Activated naive CD4-positive, alpha-beta T cell treated with Interleukin-2 at 50 U/mL for 16 hours (primary cell): Measurements from ENCODE around the gene F12.

ENCODE experiments used
- DNase-seq: peaks from one replicate; pipeline ENCODE4 v3.0.0-alpha.2; 2020

Gene F12

DNA sequence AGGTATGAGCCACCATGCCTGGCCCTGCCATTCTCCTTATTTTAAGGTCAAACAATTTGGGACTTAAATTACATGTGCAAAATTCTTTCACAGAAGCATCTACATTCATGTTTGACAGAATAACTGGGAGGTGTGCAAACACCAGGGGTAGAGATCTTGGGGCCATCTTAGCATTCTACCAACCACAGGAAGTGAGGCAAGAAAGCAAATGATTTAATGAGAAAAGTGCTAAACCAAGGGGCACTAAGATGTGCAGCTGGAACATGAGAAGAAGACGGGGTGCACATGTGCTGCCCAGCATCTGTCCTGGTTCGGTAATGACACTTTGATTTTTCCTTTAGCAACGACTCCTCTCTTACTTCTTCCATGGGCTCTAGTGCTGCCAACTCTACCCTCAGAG lies 1.2 kb upstream of the F12 start:
- no peak for DNase-seq

DNA sequence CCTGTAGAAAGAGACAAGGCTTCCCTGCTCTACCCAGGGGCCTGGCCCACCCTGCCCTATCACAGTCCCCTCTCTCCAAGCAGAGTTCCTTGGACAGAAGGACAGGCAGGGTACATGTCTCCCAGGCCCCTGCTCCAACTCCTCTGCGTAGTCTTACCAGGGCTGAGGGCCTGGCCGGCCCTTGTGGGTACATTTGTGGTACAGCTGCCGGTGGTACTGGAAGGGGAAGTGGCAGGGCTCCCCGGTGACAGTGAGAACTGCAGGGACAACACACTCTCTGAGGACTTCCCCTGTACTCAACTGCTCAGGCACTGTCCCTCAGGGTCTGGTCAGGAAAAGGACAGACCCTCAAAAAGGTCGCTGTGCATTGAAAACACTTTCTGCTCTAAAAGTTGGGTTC lies 3.6 kb downstream of the F12 start:
- no peak for DNase-seq

- DNase-seq, result no peak
Measured at GRCh38 chr5:177405312-177405711, 4.1 kb downstream of the F12 start.

DNA sequence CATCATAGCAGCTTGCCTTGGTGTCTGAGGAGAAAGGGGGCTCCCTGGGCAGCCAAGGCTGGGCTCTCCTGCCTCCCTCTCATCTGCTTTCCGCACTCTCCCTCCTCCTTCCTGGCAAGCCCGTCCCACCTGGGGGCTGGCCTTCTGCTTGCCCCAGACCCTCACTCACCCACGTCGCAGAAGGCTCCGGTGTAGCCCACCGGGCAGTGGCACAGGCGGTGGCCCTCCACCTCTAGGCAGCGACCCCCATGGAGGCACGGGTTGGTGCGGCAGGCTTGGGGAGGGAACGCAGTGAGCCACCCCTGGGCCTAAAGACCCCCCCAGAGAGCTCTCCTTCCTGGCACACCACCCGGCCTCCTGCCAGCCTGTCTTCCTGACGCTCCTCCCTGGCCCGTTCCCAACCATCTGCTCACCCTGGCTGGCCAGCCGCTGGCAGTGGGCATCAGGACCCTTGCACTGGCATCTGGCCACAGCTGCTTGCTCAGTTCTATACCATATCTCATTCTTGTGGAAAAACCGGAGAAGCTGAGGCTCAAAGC lies 4.7 kb downstream of the F12 start:
- DNase-seq, result no peak

DNA sequence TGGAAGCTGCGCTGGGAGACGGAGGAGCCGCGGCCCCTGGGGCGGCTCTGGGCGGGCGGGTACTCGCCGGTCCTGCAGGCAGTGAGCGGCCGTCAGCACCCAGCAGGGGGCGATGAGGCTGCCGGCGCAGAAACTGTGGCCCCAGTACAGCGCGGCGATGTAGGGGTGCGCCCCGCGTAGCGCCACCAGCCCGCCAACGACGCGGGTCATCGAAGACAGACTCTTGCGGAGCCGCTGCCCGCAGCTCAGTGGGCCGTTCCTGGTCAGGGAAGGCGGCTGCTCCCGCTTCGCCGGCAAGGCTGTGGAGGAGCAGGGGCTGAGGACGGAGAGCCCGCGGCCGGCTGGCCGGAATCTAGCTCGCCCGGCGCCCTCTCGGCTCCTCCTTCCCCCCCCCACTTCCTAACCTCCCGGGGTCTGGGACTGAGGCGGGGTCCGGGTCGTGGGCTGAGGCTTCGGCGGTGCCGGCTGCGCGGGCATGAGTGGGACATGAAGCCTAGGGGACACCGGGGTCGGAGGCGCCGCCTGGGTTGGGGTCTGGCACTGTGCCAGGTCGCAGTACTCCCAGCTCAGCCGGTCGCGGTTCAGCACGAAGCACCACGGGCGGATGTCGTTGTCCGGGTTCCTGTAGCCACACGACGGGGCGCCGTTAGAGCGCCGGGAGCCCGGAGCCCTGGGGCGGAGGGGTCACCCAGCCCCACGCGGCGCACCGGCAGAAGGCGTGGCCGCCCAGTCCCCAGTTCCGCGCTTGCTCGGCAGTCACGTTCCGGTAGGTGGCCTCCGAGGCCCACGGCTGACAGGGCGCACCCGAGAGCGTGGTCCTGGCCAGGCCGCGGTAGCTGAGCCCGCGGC lies 5.3 kb downstream of the F12 start:
- peak; percentile 88 for DNase-seq

DNA sequence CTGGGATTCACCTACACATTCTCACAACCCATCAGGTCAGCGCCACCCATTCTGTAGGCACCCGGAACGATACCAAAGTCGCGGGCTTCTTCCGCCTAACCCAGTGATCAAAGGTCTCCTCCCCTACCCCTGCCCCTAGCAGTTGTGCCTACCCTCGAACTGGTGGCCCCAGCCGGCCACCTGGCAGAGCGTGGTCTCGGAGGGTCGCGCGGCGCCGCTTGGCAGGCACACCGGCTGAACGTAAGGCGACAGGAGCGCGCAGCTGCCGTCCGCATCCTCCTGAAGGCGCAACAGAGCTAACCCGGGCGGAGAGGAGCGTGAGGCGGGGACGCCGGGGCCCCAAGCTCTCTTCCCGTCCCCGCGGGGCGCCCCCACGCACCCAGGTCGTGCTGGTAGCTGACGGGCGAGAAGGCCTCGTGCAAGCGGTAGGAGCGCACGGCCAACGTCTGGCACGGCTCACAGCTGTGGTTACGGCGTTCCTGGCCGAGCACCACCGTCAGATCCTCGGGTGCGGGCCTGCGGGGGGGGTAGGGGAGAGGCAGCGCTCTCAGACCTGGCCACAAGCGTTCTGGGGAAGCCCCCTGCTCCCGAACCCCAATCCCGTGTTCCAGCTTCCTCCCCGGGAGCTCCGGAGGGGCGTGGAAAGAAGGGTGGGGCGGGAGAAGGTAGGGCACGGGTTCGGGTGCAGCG lies 6.1 kb downstream of the F12 start:
- DNase-seq, result peak; percentile 58

- DNase-seq, result peak; percentile 76
Measured at GRCh38 chr5:177402271-177403043, 6.9 kb downstream of the F12 start.

DNA sequence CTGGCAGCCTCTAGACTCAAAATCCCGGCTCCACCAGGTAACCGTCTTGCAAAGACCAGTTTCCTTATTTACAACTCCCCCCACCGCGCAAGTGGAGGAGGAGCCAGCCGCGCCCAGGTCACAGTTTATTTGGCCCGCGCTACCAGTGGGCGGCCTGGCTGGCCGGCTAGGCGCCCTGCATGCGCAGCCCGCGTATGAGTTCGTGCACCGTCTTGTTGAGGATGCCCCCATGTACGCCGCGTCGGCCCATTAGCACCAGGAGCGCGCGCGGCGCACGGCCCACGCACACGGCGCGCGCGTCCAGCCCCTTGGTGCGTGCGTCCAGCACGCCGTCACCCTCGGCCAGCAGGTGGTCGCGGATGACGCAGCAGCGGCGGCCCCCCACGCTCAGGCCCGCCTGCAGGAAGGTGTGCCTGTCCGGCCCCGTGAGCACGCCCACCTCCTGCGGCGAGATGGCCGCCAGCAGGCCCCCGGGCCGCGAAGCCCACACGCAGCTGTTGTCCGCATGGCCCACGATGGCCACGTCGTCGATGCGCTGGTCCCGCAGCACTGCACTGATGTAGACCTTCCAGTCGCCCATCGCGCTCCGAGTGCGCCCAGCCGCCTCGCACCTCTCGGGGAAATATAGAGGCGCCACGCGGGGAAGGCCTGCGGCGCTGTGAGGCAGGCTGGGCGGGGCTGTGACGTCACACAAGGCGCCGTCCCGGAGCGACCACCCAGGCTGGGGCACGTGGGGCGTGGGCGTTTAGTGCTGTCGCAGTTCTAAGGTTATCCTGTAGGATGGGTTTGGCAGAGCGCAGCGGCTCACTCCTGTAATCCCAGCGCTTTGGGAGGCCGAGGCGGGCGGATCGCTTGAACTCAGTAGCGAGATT lies 9.1 kb downstream of the F12 start, which contains the start of gene PFN3:
Gene PFN3, minus strand, starts transcription at position 665 of the 872 bp plus-strand sequence. Its CDS starts 85 bp downstream, at position 580.
- DNase-seq, result no peak

- no peak for DNase-seq
Measured at GRCh38 chr5:177397875-177398390, 11.4 kb downstream of the F12 start.

- DNase-seq, result no peak
Measured at GRCh38 chr5:177396807-177397206, 12.6 kb downstream of the F12 start.

GRCh38 chr5:177396078-177396477 lies 13.3 kb downstream of the F12 start:
- no peak for DNase-seq

GRCh38 chr5:177393990-177394389 lies 15.4 kb downstream of the F12 start:
- DNase-seq, result no peak

GRCh38 chr5:177393206-177393765 lies 16.1 kb downstream of the F12 start:
- no peak for DNase-seq

DNA sequence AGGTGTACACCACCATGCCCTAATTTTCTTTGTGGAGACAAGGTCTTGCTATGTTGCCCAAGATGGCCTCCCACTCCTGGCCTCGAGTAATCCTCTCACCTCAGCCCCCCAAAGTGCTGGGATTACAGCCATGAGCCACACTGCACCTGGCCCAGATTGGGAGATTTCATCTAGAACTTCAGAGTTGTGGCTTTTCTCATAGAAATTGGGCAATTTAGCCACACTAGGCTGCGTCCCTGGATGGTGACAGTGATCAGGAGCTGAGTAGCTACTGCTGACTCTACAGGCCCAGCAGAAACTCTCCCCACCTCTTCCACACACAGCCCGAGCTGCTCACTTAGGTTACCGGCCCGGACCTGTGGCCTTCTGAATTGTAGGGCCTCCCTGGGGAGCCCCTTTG lies 16.6 kb downstream of the F12 start:
- no peak for DNase-seq

DNA sequence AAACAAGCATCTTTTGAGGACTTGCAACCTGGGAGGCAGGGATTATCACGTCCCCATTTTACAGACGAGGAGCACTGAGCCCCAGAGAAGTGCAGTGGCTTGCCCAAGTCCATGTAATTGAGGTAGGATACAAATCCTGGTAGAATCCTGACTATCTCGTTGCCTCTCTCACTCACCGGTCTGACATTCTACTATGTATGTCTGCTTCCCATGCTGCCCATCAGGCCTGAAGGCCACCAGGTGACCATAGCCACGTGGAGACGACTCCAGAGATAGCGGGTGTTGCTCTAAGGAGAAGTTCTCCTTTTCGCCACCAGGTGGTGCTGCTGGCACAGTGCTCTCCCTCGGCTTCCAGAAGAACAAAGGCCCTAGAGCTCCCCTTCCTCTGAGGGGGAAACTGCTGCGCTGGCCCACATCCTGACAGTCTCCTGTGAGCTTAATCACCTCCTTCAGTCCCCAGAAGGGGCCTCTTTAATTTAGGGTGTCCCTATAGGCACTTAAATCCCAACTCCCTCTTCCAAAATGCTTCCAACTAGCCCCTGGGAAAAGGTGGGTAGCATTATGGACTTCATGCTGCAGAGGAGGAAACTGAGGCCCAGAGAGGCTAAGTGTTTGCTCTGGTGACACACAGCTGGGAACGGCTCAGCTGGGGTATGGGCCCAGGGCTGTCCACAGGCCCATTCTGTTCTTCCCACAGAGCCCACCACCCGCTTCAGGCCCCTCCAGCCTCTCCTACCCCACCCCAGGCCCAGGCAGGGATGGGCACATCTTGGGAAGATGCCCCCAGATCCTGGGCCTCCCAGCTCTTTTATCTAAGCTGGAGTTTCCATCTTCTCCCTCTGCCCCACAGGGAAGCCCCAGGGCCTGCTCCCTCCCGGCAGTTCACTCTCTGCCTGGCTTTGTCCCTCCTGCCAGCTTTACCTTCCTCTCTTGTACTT lies 18.7 kb downstream of the F12 start:
- DNase-seq, result peak; percentile 87

GRCh38 chr5:177389241-177390169 lies 19.9 kb downstream of the F12 start:
- DNase-seq, result peak; percentile 69

- no peak for DNase-seq
Measured at GRCh38 chr5:177388521-177389052, 20.8 kb downstream of the F12 start.

- no peak for DNase-seq
Measured at GRCh38 chr5:177387405-177387804, 22.0 kb downstream of the F12 start.

DNA sequence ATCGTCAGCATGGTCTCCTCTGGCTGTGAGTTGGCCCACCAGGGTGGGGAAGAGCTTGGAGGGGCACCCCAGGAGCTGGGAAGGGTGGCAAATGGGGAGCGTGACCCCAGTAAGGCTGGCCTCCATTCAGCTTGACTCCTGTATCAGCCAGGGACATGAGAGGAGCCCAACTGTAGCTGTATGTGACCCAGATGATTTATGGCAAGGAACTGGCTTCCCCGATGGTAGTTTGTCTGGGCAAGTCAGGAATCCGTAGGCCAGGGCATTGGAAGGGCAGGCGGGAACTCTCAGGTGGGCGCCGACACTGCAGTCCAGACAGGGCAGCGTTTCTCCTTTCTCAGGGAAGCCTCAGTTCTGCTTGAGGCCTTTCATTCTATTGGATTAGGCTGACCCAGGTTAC lies 22.8 kb downstream of the F12 start:
- no peak for DNase-seq
